HEK293T (cell line): Measurements from ENCODE around the gene TPCN2.

Source experiments
- CTCF ChIA-PET: fragments of 350-600 bp; formaldehyde crosslinking; extraction: SDS; loops from one replicate; lab custom pipeline; 2021; ENCODE audit warnings: antibody characterized with exemption, inconsistent platforms; lab: Yijun Ruan, JAX
- POLR2A ChIA-PET: fragments of 350-600 bp; formaldehyde crosslinking; extraction: SDS; loops from one replicate; lab custom pipeline; 2020; ENCODE audit warnings: antibody characterized with exemption, inconsistent platforms; lab: Yijun Ruan, JAX
- DNase-seq: peaks from one replicate; pipeline ENCODE4 v3.0.0; 2012; ENCODE audit warnings: mixed read lengths; ENCODE audit errors: extremely low spot score
- BHLHE40 ChIP-seq: fragments of 450-650 bp; IDR thresholded peaks from 2 replicates; pipeline ENCODE4 v1.6.1; 2016; ENCODE audit warnings: mild to moderate bottlenecking, moderate library complexity, borderline replicate concordance
- CTBP1 ChIP-seq: fragments of 450-650 bp; IDR thresholded peaks from 2 replicates; pipeline ENCODE4 v1.6.1; 2016; ENCODE audit warnings: borderline replicate concordance
- ELF4 ChIP-seq: fragments of 450-650 bp; IDR thresholded peaks from 2 replicates; pipeline ENCODE4 v1.6.1; 2017; ENCODE audit warnings: antibody characterized with exemption
- FOXA1 ChIP-seq: fragments of 450-650 bp; IDR thresholded peaks from 2 replicates; pipeline ENCODE4 v1.6.1; 2016; ENCODE audit warnings: mild to moderate bottlenecking
- FOXK2 ChIP-seq: fragments of 450-650 bp; IDR thresholded peaks from 2 replicates; pipeline ENCODE4 v1.6.1; 2016; ENCODE audit warnings: mild to moderate bottlenecking
- FOXM1 ChIP-seq: fragments of 450-650 bp; IDR thresholded peaks from 2 replicates; pipeline ENCODE4 v1.6.1; 2017; ENCODE audit warnings: mild to moderate bottlenecking, borderline replicate concordance
- HDGF ChIP-seq: fragments of 450-650 bp; IDR thresholded peaks from 2 replicates; pipeline ENCODE4 v1.6.1; 2017; ENCODE audit warnings: antibody characterized with exemption, borderline replicate concordance
- L3MBTL2 ChIP-seq: fragments of 450-650 bp; conservative IDR thresholded peaks from 2 replicates; pipeline ENCODE4 v1.6.1; 2016; ENCODE audit warnings: mild to moderate bottlenecking
- LEF1 ChIP-seq: fragments of 450-650 bp; IDR thresholded peaks from 2 replicates; pipeline ENCODE4 v1.6.1; 2017; ENCODE audit warnings: mild to moderate bottlenecking, borderline replicate concordance
- NFRKB ChIP-seq: fragments of 450-650 bp; IDR thresholded peaks from 2 replicates; pipeline ENCODE4 v1.6.1; 2016; ENCODE audit warnings: mild to moderate bottlenecking, moderate library complexity
- SP1 ChIP-seq: fragments of 450-650 bp; IDR thresholded peaks from 2 replicates; pipeline ENCODE4 v1.6.1; 2017
- TARDBP ChIP-seq: fragments of 450-650 bp; IDR thresholded peaks from 2 replicates; pipeline ENCODE4 v1.6.1; 2016
- TF ChIP-seq, protein P1 (sequence below): fragments of 450-650 bp; IDR thresholded peaks from 2 replicates; pipeline ENCODE4 v1.6.1; 2016

Gene TPCN2

DNA sequence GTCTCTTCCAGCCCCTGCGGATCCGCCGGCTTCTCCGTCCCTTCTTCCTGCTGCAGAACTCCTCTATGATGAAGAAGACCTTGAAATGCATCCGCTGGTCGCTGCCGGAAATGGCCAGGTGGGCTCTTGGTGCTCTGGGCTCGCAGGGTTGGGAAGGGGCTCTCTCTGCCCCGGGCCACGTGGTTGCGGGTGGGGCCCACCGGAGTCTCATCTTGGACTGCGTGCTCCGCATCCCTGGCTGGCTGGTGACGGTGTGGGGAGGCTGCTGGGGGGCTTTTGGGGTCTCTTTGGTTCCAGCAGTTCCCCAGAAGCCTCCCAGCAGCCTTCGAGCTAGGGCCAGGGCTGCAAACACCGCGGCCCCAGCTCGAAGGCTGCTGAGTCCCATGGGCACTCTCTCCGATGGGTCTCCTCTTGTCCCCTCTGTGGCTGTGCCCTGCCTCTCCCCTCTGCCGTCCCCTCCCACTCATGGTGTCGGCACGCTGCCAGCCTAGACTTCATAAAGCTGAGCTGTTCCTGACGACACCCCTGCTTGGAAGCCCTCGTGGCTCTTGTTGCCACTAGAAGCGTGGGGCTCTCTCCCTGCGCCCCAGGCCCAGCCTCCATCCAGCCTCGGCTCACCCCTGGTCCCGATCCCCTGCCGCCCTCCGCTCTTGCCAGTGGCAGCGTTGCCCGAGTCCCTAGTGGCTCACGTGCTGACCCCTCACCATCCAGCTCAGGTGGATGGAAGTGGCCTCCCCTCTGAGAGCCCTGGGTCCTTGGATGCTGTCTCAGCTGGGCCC is 14.3 kb downstream of the TPCN2 start:
- ChIA-PET CTCF (no interaction called here), POLR2A (no interaction called here)
- TF ChIP-seq ELF4 (no peak), L3MBTL2 (no peak), FOXM1 (no peak), HDGF (no peak), CTBP1 (no peak)
- no peak for DNase-seq

DNA sequence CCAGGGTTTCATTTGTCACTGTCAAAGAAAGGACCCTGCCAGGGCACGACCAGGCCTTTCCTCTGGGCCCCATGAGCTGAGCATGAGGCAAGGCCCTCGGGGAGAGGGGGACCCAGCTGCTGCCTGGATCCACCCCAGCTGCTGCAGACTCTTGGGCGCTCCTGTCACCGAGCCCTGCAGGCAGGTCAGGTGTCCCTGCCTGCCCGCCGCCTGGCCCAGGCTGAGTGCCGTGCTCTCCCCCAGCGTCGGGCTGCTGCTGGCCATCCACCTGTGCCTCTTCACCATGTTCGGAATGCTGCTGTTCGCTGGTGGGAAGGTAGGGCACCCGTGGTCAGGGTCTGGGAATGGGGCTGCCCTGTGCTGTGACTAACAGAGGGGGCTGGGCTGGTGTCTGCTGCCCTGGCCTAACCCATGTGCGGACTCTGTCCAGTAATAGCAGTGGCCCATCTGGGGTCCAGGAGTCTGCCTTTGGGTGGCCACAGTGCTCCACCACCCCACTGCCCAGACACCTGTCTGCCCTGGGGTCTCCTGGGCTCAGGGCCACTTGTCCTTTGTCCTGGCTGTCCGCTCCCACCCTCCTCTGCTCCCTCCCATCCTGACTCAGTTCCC is 15.0 kb downstream of the TPCN2 start:
- TF ChIP-seq SP1 (no peak), HDGF (no peak), CTBP1 (no peak), BHLHE40 (no peak), LEF1 (no peak)
- TF ChIP-seq, protein P1, sequence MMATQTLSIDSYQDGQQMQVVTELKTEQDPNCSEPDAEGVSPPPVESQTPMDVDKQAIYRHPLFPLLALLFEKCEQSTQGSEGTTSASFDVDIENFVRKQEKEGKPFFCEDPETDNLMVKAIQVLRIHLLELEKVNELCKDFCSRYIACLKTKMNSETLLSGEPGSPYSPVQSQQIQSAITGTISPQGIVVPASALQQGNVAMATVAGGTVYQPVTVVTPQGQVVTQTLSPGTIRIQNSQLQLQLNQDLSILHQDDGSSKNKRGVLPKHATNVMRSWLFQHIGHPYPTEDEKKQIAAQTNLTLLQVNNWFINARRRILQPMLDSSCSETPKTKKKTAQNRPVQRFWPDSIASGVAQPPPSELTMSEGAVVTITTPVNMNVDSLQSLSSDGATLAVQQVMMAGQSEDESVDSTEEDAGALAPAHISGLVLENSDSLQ = no peak
- no peak for DNase-seq
- CTCF ChIA-PET = no interaction called here
- POLR2A ChIA-PET = no interaction called here

DNA sequence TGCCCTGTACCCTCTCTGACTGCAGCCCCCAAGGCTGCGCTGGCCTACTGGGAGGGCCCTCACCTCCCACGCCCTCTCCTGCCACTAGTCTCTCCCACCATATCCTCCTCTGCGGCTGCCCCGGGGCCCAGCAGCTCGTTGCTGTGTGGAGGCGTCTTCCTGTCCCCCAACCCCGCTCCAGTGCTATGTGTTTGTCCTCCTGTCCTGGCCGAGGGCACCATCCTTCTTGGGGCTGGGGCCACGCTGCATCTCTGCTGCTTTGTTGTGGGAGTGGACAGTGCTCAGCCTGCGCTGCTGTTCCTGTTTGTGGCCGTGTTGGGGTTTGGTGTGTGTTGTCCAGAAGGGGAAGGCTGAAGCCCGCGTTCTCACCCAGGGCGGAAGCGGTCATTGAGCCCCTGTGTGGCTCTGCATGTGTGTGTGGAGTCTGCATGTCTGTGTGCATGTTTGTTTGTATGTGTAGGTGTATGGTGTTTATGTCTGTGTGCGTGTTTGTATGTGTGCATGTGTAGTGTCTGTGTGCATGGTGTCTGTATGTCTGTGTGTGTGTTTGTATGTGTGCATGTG is 15.7 kb downstream of the TPCN2 start:
- CTCF ChIA-PET = no interaction called here
- POLR2A ChIA-PET = no interaction called here
- DNase-seq = no peak

DNA sequence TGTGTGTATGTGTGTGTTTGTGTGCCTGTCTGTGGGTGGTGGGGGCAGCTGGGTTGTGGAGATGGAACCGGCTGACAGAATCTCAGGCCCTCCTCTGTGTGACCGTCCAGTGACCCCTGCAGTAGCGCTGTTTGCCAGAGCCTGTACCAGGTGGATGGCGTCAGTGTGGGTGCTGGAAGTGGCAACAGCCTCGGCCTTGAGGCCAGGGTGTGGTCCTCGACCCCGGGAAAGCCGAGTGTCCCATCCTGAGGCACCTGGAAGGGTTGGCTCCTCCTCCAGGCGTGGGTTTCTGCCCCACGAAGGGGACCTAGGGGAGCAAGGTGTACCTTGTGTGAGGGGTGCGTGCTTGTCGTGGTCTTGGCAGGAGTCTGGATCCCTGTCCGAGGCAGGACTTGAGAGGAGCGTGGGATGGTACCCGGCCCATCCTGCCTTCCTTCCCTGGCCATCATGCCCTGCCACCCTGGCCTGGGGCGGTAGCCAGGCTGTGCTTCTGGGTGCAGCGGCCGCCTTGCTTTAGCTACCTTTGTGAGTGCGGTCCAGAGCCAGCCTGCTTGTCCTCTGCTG is 16.5 kb downstream of the TPCN2 start:
- ChIA-PET POLR2A (interaction anchor here (0.9 kb wide), 1 partner anchor 17 kb away, joined by 3 read pairs; the partner anchor contains the start of gene TPCN2), CTCF (no interaction called here)
- TF ChIP-seq FOXM1 (no peak), L3MBTL2 (no peak), SP1 (no peak), LEF1 (no peak), NFRKB (no peak), TARDBP (no peak), HDGF (no peak)
- TF ChIP-seq, protein P1 = no peak
- no peak for DNase-seq

More for the DNA sequence above, 15.7 kb downstream of the TPCN2 start:
- TF ChIP-seq CTBP1 (no peak), L3MBTL2 (no peak), NFRKB (no peak), LEF1 (no peak), ELF4 (no peak)

DNA sequence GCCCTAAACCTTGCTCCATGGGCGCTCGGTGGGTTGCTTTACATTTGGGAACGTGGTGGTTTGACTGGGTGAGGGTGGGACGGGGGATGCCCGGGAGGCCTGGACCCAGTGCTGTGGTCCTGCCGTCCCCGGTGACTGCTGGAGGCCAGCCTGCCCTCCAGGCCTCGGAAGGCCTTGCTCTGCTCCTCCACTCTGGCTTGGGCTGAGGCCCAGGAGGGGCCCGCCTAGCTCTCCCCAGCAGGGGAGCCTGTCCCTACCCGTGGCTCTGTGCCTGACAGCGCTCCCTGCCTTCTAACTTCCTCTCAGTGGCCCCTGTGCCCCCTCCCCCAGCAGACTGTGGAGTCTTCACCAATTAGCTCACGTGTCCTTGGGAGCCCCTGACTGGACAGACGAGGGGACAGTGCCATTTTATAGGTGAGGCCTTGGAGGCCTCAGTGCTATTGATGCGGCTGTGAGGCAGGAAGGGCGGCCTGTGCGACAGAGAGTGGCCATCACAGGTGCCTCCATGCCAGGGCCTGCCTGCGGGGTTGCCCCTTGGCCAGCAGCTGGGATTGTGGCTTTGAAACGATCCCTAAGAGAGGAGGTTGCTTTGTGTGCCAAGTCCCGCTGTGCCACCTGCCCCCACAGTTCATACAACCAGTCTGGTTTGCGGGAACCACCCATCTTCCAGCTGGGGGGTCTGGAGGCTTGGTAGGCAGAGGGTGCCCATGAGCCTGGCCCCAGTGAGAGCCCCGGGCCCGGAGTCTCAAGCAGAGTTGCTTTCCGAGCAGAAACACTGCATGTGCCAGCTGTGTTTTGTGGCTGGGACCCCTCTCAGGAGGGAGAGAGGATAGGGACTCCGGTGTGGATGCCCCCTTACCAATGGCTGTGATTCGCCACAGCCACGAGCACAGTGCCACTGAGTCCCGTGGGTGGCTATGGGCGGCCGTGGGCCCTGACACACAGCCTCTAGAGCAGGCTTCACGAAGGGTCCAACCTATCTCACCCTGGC is 17.7 kb downstream of the TPCN2 start:
- TF ChIP-seq ELF4 (no peak), CTBP1 (no peak), HDGF (no peak), NFRKB (no peak), TARDBP (no peak)
- CTCF ChIA-PET = no interaction called here
- no peak for DNase-seq
- POLR2A ChIA-PET = interaction anchor here (0.9 kb wide), 1 partner anchor 18 kb away, joined by 3 read pairs; the partner anchor contains the start of gene TPCN2

DNA sequence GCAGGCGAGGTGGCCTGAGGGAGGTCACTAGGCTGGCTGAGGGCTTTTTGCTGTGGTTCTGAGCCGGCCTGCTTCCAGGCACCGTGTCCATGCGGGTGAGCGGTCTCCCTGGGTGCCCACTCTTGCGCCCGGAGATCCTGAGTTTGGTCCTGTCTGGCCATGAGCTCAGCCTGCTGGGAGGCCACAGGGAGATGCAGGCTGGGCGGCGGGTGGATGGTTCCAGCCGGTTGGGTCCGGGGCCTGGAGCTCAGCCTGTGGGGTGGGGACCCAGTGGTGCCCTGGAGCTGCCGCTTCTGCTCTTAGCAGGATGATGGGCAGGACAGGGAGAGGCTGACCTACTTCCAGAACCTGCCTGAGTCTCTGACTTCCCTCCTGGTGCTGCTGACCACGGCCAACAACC is 18.5 kb downstream of the TPCN2 start:
- POLR2A ChIA-PET = no interaction called here
- CTCF ChIA-PET = no interaction called here
- no peak for DNase-seq
- TF ChIP-seq FOXA1 = no peak
- TF ChIP-seq ELF4 = no peak
- no peak for TF ChIP-seq BHLHE40
- TF ChIP-seq FOXK2 = no peak
- TF ChIP-seq CTBP1 = no peak
